ENCODE measurements around the gene ZMAT3.
A peak's percentile ranks its signal among the peaks of the same experiment; 100 is the strongest.

ZMAT3 gene

DNA sequence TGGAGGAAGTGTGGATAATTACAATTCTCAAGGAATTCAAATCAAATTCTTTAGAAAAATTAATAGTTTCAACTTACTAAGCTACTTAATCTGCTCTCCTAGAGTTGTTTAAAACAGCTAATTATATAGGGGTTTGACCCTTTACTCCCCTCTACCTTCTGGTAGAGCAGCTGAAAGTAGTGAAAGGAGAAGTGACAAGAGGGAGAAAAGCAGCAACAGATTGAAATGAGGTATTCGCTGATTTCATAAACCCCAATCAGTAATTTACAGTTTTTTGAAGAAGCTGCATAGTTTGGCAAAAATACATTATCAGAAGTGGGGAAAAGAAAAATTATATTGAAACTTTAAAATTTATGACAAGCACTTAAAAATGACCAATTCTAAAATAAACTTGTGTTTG lies 52.8 kb downstream of the ZMAT3 start:
- no peak for TF ChIP-seq EZH2phosphoT487 (IDR thresholded peaks at IDR 0.05; ENCODE audit: borderline replicate concordance)
- no peak overlapping the region for H2AFZ ChIP-seq (ENCODE audit: low read length)
- H3K36me3 ChIP-seq (ENCODE audit: insufficient read depth, low read length): no peaks in the 10 kb centered on the region; the same call in 1 of the 2 replicates
- no peak overlapping the region for H3K4me3 ChIP-seq (ENCODE audit: low read length, poor library complexity, severe bottlenecking)
- H3K27me3 ChIP-seq (ENCODE audit: insufficient read depth, low read length, poor library complexity, severe bottlenecking): no peaks in the 10 kb centered on the region
- no peaks in the 10 kb centered on the region for H3K9me3 ChIP-seq (ENCODE audit: insufficient read depth, low read depth, low read length)
- no peaks in the 10 kb centered on the region for H3F3A ChIP-seq (ENCODE audit: low read depth)
- no peak overlapping the region for H3K9ac ChIP-seq (ENCODE audit: low read depth, low read length, poor library complexity, severe bottlenecking)
- H4K20me1 ChIP-seq (ENCODE audit: insufficient read depth, low read length, poor library complexity, severe bottlenecking): no peaks in the 10 kb centered on the region
- H3K4me1 ChIP-seq (ENCODE audit: insufficient read depth, low read length, poor library complexity, severe bottlenecking): peaks cover 11% of the 10 kb centered on the region
- H3K79me2 ChIP-seq (ENCODE audit: insufficient read depth, low read length): no peaks in the 10 kb centered on the region
- no peak overlapping the region for H3K4me2 ChIP-seq (ENCODE audit: low read depth, low read length, poor library complexity, severe bottlenecking)
- H3K9me2 ChIP-seq (replicated peaks; ENCODE audit: low read depth, low read length): no peaks in the 10 kb centered on the region

DNA sequence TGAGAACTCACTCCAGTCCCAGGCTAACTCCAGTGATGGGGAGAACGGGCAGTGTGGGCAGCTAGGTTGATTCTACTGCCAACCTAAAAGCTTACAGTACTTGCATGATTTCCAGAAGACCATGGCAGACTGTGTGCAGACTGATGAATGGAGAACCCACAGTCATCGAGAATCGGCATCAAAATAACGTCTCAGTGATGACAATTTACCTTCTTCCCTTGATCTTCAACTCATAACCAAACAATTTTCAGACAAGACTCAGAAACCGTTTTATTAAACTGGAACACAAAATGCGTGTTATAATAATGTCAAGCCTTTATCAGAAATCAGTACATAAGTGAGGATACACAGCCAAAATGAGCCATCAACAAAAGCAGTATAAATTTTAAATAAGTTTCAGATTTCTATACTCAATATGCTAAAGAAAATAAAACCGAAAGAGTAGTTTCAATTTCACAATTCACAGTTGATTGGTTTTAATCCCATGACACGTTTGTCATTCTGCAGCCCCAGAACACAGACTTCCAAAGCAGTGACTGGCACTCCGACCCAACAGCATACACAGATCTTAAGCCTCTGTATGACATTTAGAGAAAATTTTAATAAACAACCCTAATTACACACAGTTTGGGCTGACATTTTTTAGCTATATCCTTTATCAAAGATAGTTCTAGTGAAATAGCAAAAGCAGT lies 54.5 kb downstream of the ZMAT3 start:
- Histone ChIP-seq H3F3A (ENCODE audit: low read depth) (no peaks in the 10 kb centered on the region), H3K27me3 (ENCODE audit: insufficient read depth, low read length, poor library complexity, severe bottlenecking) (no peaks in the 10 kb centered on the region), H3K9me2 (replicated peaks; ENCODE audit: low read depth, low read length) (no peaks in the 10 kb centered on the region), H3K36me3 (ENCODE audit: insufficient read depth, low read length) (no peaks in the 10 kb centered on the region), H3K9ac (ENCODE audit: low read depth, low read length, poor library complexity, severe bottlenecking) (no peak overlapping the region), H3K9me3 (ENCODE audit: insufficient read depth, low read depth, low read length) (no peaks in the 10 kb centered on the region), H3K4me2 (ENCODE audit: low read depth, low read length, poor library complexity, severe bottlenecking) (no peak overlapping the region), H3K4me1 (ENCODE audit: insufficient read depth, low read length, poor library complexity, severe bottlenecking) (peaks cover 11% of the 10 kb centered on the region), H3K79me2 (ENCODE audit: insufficient read depth, low read length) (no peaks in the 10 kb centered on the region), H2AFZ (ENCODE audit: low read length) (no peak overlapping the region), H4K20me1 (ENCODE audit: insufficient read depth, low read length, poor library complexity, severe bottlenecking) (no peaks in the 10 kb centered on the region), H3K4me3 (ENCODE audit: low read length, poor library complexity, severe bottlenecking) (no peak overlapping the region)
- TF ChIP-seq, protein P1, sequence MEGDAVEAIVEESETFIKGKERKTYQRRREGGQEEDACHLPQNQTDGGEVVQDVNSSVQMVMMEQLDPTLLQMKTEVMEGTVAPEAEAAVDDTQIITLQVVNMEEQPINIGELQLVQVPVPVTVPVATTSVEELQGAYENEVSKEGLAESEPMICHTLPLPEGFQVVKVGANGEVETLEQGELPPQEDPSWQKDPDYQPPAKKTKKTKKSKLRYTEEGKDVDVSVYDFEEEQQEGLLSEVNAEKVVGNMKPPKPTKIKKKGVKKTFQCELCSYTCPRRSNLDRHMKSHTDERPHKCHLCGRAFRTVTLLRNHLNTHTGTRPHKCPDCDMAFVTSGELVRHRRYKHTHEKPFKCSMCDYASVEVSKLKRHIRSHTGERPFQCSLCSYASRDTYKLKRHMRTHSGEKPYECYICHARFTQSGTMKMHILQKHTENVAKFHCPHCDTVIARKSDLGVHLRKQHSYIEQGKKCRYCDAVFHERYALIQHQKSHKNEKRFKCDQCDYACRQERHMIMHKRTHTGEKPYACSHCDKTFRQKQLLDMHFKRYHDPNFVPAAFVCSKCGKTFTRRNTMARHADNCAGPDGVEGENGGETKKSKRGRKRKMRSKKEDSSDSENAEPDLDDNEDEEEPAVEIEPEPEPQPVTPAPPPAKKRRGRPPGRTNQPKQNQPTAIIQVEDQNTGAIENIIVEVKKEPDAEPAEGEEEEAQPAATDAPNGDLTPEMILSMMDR (conservative IDR thresholded peaks at IDR 0.05; ENCODE audit: low read length): no peak
- TF ChIP-seq EZH2phosphoT487 (IDR thresholded peaks at IDR 0.05; ENCODE audit: borderline replicate concordance): no peak

DNA sequence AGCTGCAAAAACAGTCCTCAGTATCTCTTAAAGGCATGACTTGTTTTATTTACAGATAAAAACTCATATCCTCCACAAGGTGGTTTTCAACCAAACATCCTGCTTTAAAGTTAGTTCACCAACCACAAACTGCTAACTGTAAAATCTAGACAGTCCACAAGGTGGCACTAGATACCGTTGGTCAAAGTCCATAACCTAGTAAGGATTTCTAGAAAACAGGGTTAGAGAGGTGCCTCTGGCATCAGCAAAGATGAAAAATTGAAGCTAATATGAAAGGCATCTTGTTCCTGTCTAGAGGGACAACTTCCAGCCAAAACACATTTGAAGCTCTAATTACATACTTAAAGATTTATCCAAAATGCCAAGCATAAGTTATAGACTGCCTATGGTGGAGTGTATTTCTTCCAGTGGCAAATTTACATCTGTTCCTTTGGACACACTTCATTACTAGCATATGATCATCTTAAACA lies 56.0 kb downstream of the ZMAT3 start:
- Histone ChIP-seq H3K36me3 (ENCODE audit: insufficient read depth, low read length) (no peaks in the 10 kb centered on the region), H4K20me1 (ENCODE audit: insufficient read depth, low read length, poor library complexity, severe bottlenecking) (no peaks in the 10 kb centered on the region), H3F3A (ENCODE audit: low read depth) (no peaks in the 10 kb centered on the region), H2AFZ (ENCODE audit: low read length) (no peak overlapping the region), H3K9me2 (replicated peaks; ENCODE audit: low read depth, low read length) (no peaks in the 10 kb centered on the region), H3K27me3 (ENCODE audit: insufficient read depth, low read length, poor library complexity, severe bottlenecking) (no peaks in the 10 kb centered on the region), H3K79me2 (ENCODE audit: insufficient read depth, low read length) (no peaks in the 10 kb centered on the region), H3K4me1 (ENCODE audit: insufficient read depth, low read length, poor library complexity, severe bottlenecking) (peaks cover 6% of the 10 kb centered on the region), H3K4me3 (ENCODE audit: low read length, poor library complexity, severe bottlenecking) (no peak overlapping the region), H3K4me2 (ENCODE audit: low read depth, low read length, poor library complexity, severe bottlenecking) (no peak overlapping the region), H3K9ac (ENCODE audit: low read depth, low read length, poor library complexity, severe bottlenecking) (no peak overlapping the region), H3K9me3 (ENCODE audit: insufficient read depth, low read depth, low read length) (no peaks in the 10 kb centered on the region)
- TF ChIP-seq EZH2phosphoT487 (IDR thresholded peaks at IDR 0.05; ENCODE audit: borderline replicate concordance): no peak
- TF ChIP-seq, protein P1 (conservative IDR thresholded peaks at IDR 0.05; ENCODE audit: low read length): peak; percentile 94

DNA sequence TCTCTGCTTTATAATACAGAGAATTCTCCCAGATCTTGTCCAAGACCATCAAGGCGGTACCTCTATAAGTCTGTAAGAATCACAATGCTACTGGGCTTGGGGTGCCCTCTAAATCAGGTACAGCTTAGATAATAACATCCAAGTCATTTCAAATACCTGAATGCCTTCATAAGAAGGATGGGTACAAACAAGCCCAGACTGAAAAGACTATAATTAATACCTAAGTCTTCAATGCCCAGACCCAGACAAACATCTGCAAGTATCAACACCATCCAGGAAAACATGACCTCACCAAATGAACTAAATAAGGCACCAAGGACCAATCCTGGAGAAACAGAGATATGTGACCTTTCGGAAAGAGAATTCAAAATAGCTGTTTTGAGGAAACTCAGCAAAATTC lies 65.9 kb downstream of the ZMAT3 start:
- no peak overlapping the region for H2AFZ ChIP-seq (ENCODE audit: low read length)

More for the DNA sequence above, 65.9 kb downstream of the ZMAT3 start:
- Histone ChIP-seq H3K9ac (ENCODE audit: low read depth, low read length, poor library complexity, severe bottlenecking) (no peak overlapping the region), H3K9me2 (replicated peaks; ENCODE audit: low read depth, low read length) (no peaks in the 10 kb centered on the region), H3K36me3 (ENCODE audit: insufficient read depth, low read length) (no peaks in the 10 kb centered on the region), H3K9me3 (ENCODE audit: insufficient read depth, low read depth, low read length) (no peaks in the 10 kb centered on the region), H3K27me3 (ENCODE audit: insufficient read depth, low read length, poor library complexity, severe bottlenecking) (no peaks in the 10 kb centered on the region), H3K4me3 (ENCODE audit: low read length, poor library complexity, severe bottlenecking) (no peak overlapping the region), H3K4me1 (ENCODE audit: insufficient read depth, low read length, poor library complexity, severe bottlenecking) (no peaks in the 10 kb centered on the region), H3K79me2 (ENCODE audit: insufficient read depth, low read length) (no peaks in the 10 kb centered on the region), H3K4me2 (ENCODE audit: low read depth, low read length, poor library complexity, severe bottlenecking) (no peak overlapping the region), H3F3A (ENCODE audit: low read depth) (no peaks in the 10 kb centered on the region), H4K20me1 (ENCODE audit: insufficient read depth, low read length, poor library complexity, severe bottlenecking) (no peaks in the 10 kb centered on the region)
- no peak for TF ChIP-seq EZH2phosphoT487 (IDR thresholded peaks at IDR 0.05; ENCODE audit: borderline replicate concordance)
- TF ChIP-seq, protein P1 (conservative IDR thresholded peaks at IDR 0.05; ENCODE audit: low read length): no peak

Data from Loucy (cell line).